Left lung (tissue), 10 donors: ENCODE measurements around the gene NOL9. TPM values are rescaled to one million over a fixed set of nuclear protein-coding genes. Genes with fewer than 3 reads are reported as not detected.

Experiments
- ATAC-seq: fragments of 200-7000 bp; cut with Tn5 transposase; one replicate; pipeline ENCODE4 v1.9.1; 2020; ENCODE audit warnings: moderate library complexity
- DNase-seq, 4 donors: peaks; one replicate each; pipeline ENCODE4 v3.0.0-alpha.2; 2013 to 2020
- H3K27ac ChIP-seq, 2 donors: fragments of 200-600 bp; sonication (generic) in 1 of 2; one replicate each; pipeline versions ENCODE4 v1.5.0 to v1.8.0; 2020 to 2021
- H3K27me3 ChIP-seq, 2 donors: fragments of 200-600 bp; sonication (generic) in 1 of 2; one replicate each; pipeline versions ENCODE4 v1.5.0 to v1.8.0; 2020 to 2021
- H3K36me3 ChIP-seq, 2 donors: fragments of 200-600 bp; sonication (generic) in 1 of 2; one replicate each; pipeline versions ENCODE4 v1.5.0 to v1.8.0; 2020 to 2021
- H3K4me1 ChIP-seq, 2 donors: fragments of 200-600 bp; one replicate each; pipeline ENCODE4 v1.8.0; 2021
- H3K4me3 ChIP-seq, 2 donors: fragments of 200-600 bp; sonication (generic) in 1 of 2; one replicate each; pipeline versions ENCODE4 v1.5.0 to v1.8.0; 2020 to 2021; ENCODE audit warnings: mild to moderate bottlenecking in 1 of 2
- H3K9me3 ChIP-seq, 2 donors: fragments of 200-600 bp; sonication (generic) in 1 of 2; one replicate each; pipeline versions ENCODE4 v1.5.0 to v1.8.0; 2020 to 2021
- intact Hi-C, 2 donors: fragments of 100-400 bp; cut with DNase I; formaldehyde crosslinking; loops; one replicate each; pipeline versions ENCODE4 v1.11.2 to v1.14.2; 2022
- polyA plus RNA-seq, 6 donors: library from polyadenylated mRNA; unstranded; fragments of 120-200 nt; gene quantifications; one replicate each; pipeline ENCODE4 v1.2.1, GENCODE V29; 2013; ENCODE audit not compliant: insufficient read length in 6 of 6
- total RNA-seq, 2 donors: library from RNA; stranded (reverse); fragmentation: NEBNext Ultra II Directional; extraction: Animal tissue kit (Norgen Biotek cat#: 25700); gene quantifications; one replicate each; pipeline ENCODE4 v1.2.1, GENCODE V29; 2021
- TF ChIP-seq, protein P1 (sequence below), 2 donors: fragments of 200-600 bp; sonication (generic) in 1 of 2; IDR thresholded peaks; one replicate each; pipeline versions ENCODE4 v1.5.0 to v1.8.0; 2021; ENCODE audit warnings: antibody characterized with exemption in 2 of 2
- donor health status: DM: no; HTN: yes; CAD: no.
- donor health status: DM: no; HTN: no; CAD: no.

NOL9 gene
- total and polyA plus RNA-seq, 8 donors = 19.1 to 30.8 (median 24.8) TPM

GRCh38 chr1:6497867-6498575 is 56.3 kb downstream of the NOL9 start:
- peaks cover 0 to 44% of the 10 kb centered on the region in 2 donors for H3K27me3 ChIP-seq
- H3K4me1 ChIP-seq = peaks cover 0 to 19% of the 10 kb centered on the region in 2 donors
- TF ChIP-seq, protein P1, sequence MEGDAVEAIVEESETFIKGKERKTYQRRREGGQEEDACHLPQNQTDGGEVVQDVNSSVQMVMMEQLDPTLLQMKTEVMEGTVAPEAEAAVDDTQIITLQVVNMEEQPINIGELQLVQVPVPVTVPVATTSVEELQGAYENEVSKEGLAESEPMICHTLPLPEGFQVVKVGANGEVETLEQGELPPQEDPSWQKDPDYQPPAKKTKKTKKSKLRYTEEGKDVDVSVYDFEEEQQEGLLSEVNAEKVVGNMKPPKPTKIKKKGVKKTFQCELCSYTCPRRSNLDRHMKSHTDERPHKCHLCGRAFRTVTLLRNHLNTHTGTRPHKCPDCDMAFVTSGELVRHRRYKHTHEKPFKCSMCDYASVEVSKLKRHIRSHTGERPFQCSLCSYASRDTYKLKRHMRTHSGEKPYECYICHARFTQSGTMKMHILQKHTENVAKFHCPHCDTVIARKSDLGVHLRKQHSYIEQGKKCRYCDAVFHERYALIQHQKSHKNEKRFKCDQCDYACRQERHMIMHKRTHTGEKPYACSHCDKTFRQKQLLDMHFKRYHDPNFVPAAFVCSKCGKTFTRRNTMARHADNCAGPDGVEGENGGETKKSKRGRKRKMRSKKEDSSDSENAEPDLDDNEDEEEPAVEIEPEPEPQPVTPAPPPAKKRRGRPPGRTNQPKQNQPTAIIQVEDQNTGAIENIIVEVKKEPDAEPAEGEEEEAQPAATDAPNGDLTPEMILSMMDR (IDR thresholded peaks at IDR 0.05) = no peak
- ATAC-seq (no peak), DNase-seq (no peak)
- no peaks in the 10 kb centered on the region for H3K36me3 ChIP-seq
- intact Hi-C loops = no loop called here
- no peak overlapping the region for H3K27ac ChIP-seq
- no peaks in the 10 kb centered on the region for H3K9me3 ChIP-seq
- peak overlapping the region; percentile 38 to 41 for H3K4me3 ChIP-seq

GRCh38 chr1:6497215-6497866 is 57.0 kb downstream of the NOL9 start:
- peak; percentile 84 for ATAC-seq
- peaks cover 0 to 14% of the 10 kb centered on the region in 2 donors for H3K4me1 ChIP-seq
- intact Hi-C loops = no loop called here
- TF ChIP-seq, protein P1 (IDR thresholded peaks at IDR 0.05) = no peak
- peak overlapping the region; percentile 38 to 41 for H3K4me3 ChIP-seq
- H3K27me3 ChIP-seq = peaks cover 0 to 46% of the 10 kb centered on the region in 2 donors
- H3K36me3 ChIP-seq = no peaks in the 10 kb centered on the region
- H3K9me3 ChIP-seq = no peaks in the 10 kb centered on the region
- DNase-seq = peak in 2 of 4 donors; percentile 36 to 84
- no peak overlapping the region for H3K27ac ChIP-seq

GRCh38 chr1:6496890-6497214 is 57.5 kb downstream of the NOL9 start:
- no peaks in the 10 kb centered on the region for H3K9me3 ChIP-seq
- no peaks in the 10 kb centered on the region for H3K36me3 ChIP-seq
- TF ChIP-seq, protein P1 (IDR thresholded peaks at IDR 0.05) = no peak
- intact Hi-C loops = no loop called here
- peaks cover 0 to 14% of the 10 kb centered on the region in 2 donors for H3K4me1 ChIP-seq
- H3K27ac ChIP-seq = no peak overlapping the region
- peaks cover 0 to 51% of the 10 kb centered on the region in 2 donors for H3K27me3 ChIP-seq
- H3K4me3 ChIP-seq = peak overlapping the region; percentile 17 to 41
- no peak for DNase-seq
- no peak for ATAC-seq

GRCh38 chr1:6496365-6496721 is 58.0 kb downstream of the NOL9 start:
- ATAC-seq (no peak), DNase-seq (peak in 1 of 4 donors; percentile 68)
- intact Hi-C loops = no loop called here
- Histone ChIP-seq H3K27ac (no peak overlapping the region), H3K27me3 (peaks cover 0 to 56% of the 10 kb centered on the region in 2 donors), H3K4me3 (no peak overlapping the region), H3K36me3 (no peaks in the 10 kb centered on the region), H3K4me1 (peaks cover 0 to 17% of the 10 kb centered on the region in 2 donors), H3K9me3 (no peaks in the 10 kb centered on the region)
- TF ChIP-seq, protein P1 (IDR thresholded peaks at IDR 0.05) = no peak

DNA sequence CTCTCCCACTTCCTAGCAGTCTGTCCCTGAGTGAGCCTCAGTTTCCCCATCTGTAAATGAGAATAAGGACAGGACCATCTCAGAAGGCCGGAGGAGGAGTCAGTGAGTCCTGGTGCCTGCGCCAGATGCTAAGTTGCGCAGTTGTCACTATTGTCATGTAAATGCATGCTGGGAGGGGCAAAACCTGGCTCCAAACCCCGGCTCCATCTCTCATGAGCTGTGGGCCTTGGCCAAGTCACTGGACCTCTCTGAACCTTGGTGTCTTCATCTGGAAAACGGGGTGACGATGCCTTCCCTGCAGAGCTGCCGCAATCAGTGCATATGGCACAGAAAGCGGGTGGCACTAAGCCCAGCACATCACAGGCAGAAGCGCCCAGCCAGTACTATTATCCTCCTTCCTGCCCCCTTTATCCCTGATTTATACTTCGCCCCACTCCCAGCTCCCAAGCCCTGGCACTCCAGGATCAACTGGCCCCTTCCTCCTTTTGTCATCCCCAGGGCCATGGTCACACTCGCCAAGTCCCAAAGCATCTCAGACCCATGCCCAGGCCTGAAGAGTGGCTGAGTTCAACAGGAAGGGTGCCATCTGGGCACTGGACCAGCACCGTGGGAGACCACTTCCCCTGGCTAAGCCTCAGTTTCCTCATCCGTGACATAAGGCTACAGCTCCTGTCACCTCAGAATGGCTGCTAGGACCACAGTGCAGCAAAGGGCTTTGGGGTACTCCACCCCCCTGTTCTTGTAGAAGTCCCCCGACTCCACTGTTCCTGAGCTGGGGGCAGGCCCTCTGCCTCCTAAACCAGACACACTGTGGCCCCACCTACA is 58.6 kb downstream of the NOL9 start:
- Histone ChIP-seq H3K27ac (no peak overlapping the region), H3K9me3 (no peaks in the 10 kb centered on the region), H3K4me3 (no peak overlapping the region), H3K4me1 (peaks cover under 1 to 23% of the 10 kb centered on the region in 2 donors), H3K36me3 (no peaks in the 10 kb centered on the region), H3K27me3 (peaks cover 0 to 62% of the 10 kb centered on the region in 2 donors)
- ATAC-seq (no peak), DNase-seq (no peak)
- TF ChIP-seq, protein P1 (IDR thresholded peaks at IDR 0.05) = no peak
- intact Hi-C loops = no loop called here
